ENCODE results near the gene CLEC3A.
"Not testable (repeated sequence)": the region's sequence is repeated elsewhere in the genome, so short reads cannot be mapped to it uniquely, and the experiment has no call there.

CLEC3A gene

DNA sequence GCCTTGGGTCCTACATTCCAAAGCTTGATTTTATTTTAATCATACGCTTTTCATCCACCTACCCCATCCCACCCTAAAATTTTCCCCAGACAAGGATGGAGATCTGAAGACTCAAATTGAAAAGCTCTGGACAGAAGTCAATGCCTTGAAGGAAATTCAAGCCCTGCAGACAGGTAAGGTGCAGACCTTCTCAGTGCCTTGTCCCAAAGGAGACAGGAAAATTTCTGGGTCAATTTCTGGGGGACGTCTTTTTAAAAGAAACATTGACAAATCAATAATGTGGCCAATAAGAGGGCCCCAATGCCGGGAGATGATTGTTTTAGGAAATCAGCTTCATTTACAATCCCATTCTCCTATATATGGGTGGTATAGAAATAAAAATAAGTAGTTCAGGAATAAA lies 5.7 kb downstream of the CLEC3A start:
- no peak for DNase-seq (ENCODE audit: low read depth in 3 of 3)

DNA sequence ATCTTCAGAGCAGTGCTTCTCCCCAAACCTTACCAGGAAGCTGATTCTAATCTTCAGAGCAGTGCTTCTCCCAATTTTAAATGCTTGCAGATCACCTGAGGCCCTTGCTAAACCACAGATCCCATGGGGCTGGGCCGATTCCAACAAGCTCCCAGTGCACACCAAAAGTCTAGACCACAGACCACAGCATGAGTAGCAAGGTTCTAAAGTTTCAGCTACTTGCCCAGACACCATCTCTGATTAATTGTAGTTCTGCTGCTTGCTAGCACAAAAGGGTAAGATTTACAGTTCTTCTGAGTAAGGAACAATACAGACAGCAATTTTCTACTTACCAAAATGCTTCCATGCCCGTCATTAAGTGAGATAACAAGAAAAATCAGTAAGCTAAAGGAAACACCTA lies 12.2 kb downstream of the CLEC3A start:
- peak in 2 of 3 donors; percentile 3 to 4 for DNase-seq (ENCODE audit: low read depth in 3 of 3)

DNA sequence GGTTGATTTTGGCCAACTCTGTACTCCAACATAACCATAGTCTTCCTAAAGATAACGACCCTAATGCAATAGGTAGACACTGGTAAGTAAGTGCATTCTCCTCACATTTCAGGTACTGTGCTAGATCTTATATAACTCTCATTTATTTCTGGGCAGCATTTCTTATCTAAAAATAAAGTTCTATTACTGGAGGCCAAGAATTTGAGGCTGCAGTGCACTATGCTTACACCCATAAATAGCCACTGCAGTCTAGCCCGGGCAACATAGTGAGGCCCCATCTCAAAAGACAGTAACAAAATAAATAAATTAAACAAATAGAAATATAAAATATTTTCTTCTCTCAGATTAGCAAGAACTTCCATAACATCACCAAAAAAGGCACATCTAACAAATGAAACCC lies 12.7 kb downstream of the CLEC3A start:
- no peak for DNase-seq (ENCODE audit: low read depth in 3 of 3)

DNA sequence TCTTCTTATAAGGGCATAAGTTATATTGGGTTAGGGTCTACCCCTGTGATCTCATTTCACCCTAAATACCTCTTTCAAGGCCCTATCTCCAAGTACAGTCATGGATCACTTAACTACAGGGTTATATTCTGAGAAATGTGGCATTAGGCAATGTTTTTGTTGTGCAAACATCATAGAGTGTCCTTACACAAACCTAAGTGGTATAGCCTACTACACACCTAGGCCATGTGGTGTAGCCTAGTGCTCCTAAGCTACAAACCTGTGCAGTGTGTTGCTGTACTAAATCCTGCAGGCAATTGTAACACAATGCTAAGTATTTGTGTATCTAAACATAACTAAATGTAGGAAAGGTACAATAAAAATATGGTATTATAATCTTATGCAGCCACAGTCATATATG lies 18.0 kb downstream of the CLEC3A start:
- DNase-seq (ENCODE audit: low read depth in 3 of 3) = no peak

DNA sequence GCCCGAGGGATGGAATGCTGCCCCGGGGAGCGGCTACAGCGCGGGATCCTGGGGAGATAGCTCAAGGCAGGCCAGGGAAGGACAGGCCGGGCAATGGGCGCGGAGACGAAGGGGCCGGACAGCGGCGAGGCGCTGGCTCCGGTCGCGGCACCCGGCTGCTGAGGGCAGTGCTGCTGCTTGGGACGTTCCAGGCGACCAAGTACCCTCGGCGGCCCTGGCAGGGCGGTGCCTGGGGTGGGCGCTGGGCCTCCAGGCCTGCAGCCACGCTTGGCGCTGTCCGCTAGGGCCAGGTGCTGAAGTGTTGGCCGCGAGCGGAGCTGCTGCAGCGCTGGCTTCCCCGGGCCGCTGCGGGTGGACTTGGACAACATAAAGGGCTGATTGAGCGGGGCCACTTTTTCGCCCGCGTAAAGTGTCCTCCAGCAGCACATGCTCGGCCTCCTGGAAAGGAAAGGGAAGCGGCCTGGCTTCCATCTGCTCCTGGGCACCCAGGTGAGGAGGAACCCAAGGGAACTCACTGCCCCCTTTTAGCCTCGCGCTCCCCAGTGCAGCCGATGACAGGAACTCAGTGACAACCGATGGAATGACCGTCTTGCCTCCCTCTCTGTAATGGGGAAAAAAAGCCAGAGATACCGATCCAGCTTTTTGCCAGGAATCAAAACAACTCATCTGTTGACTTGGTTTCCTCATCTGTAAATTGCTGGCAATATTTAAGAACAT lies 23.7 kb downstream of the CLEC3A start:
- DNase-seq (ENCODE audit: low read depth in 3 of 3) = peak in 2 of 3 donors; percentile 3 to 7

DNA sequence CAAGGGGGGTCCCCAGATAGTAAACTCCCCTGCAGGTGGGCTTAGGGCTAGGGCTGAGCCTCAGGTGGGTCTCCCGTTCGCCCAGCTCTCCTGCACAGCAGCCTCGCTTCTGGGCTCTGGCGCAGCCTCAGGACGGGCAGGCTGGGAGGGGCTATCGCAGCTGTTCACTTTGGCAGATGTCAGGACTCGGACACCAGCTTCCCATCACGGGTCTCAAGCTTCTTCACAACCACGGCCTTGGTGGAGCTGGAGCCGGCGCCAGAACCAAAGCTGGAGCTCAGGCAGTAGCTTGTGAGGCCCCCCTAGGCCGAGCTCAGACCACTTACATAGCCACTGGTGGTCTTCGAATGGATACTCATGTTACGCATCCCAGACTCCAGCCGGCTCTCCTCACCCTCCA lies 26.0 kb downstream of the CLEC3A start:
- no peak for DNase-seq (ENCODE audit: low read depth in 3 of 3)

DNA sequence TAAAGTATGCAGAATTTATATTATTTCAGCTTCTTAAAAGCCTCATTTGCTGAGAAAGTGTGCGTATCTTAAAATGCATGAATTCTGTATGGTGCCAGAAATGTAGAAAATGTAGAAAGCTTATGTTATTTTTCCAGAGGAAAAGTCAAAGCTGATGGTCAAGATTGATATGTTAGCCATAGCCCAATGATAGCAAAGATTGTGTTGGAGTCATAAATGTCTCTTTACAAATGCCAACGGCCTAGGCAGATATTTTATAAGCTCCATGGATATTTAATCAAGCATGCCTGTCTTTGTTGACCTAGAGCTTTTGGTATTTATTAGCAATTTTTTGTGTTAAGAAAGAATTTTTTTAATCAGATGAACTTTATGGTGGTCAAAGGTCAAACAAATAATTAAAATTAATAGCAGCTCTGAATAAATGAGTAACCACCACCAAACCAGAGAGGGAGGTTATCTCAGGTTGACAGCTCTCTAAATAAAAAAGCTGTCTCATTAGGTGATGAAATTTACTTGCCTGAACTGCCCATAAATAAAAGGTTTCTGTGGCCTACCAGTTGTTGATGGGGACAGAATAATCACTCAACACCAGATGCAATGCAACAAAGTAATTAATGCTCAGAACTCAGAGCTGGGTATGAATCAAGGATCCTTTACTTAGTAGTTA lies 28.5 kb downstream of the CLEC3A start:
- DNase-seq (ENCODE audit: low read depth in 3 of 3) = no peak

DNA sequence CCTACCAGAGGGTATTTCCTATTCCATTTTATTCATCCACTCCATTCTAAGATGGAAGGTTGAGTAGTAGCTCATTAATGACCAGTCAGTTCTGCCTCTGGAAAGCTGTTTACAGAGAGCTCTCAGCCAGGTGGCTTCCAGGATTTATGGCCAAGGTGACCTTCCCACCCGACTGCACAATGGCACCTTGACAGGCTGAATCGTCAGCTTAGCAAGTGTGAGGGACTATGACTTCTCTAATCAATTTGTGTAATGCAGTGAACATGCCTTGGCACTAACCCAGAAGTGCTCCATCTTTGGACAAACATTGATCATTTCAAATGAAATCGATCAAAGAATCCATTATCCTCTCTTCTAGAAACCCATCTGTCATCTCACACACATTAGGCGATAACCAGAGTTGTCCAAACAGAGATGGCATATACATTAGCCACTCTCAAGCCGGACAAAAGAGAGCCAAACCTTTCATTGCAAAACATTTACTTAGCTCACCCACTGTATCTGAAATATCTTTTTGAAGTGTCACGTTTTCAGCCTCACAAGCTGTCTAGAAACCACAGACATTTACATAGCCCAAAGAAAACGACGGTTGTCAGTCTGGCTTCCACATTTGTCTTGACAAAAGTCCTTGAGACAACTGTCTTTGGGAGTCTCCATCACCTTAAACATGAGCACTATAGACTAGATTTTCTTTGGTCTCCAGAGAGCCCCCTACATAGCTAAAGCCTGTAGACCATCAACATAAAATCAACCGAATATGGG lies 35.6 kb downstream of the CLEC3A start:
- DNase-seq (ENCODE audit: low read depth in 3 of 3) = no peak

DNA sequence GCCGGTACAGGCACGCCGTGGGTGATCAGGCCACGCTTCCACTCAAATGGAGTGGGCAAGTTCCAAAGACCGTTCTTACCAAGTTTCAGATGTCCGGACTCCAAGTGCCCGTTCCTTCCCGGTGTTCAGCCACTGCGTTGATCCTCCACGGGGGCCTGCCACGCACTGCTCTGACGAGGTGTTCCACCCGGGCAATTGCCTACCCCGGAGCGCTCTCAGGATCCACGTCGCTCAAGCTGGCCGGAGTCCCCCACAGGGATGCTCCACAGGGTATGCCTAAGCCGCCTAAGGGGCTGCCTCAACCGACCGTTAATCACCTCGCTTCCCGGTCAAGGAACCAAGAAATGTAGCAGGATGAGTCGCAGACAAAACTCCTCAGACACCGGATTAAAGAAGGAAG lies 37.5 kb downstream of the CLEC3A start:
- DNase-seq (ENCODE audit: low read depth in 3 of 3) = not testable (repeated sequence)

DNA sequence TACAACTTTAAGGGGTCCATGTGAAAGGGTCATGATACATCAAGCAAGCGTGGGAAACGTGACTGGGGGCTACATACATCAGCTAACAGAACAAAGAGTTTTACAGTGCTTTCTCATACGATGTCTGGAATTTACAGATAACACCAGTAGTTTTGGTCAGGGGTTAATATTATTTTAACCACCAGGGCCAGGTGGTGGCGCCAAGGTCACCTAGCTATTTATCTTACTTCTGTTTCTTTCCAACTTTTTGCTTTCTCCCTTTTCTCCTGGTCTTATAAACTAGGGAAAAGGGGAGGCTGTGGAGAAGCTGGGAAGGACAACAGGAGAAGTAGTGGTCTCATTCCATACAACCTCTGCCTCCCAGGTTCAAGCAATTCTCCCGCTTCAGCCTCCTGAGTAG lies 37.9 kb downstream of the CLEC3A start:
- DNase-seq (ENCODE audit: low read depth in 3 of 3) = no peak

DNA sequence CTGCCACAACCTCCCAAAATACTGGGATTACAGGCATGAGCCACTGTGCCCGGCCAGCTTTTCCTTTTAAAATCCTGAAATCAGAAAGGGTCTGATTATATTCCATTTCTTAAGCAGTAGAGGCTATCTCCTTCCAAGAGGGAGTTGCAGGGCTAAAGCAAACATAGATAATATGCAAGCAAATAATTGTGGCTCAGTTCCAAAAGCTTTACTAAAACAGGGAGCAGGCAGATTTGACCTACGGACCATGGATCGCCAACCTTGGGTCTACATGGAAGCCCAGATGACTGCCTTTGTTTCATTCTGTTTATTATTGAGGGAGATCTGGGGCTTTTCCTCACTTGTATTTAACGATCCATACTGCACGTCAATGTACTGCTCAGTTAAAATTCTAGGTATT lies 38.5 kb downstream of the CLEC3A start:
- no peak for DNase-seq (ENCODE audit: low read depth in 3 of 3)

DNA sequence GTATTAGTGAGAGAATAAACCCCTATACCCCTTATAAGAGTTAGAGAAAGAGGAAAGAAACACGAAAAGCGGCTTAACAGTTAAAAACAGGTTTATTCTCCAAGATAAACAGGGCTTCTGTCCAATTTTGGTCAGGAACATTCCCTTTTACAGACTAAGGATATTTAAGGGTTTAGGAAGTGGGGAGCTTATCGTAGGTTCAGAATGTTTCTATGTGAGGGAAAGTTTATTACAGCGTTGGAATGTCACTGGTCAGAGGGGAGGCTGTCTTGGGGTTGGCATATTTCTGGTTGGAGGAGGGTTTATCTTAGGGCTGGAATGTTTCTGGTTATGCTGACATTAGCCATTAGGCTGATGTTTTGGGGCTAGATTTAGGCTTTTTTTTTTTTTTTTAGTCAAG lies 43.0 kb downstream of the CLEC3A start:
- no peak for DNase-seq (ENCODE audit: low read depth in 3 of 3)

DNA sequence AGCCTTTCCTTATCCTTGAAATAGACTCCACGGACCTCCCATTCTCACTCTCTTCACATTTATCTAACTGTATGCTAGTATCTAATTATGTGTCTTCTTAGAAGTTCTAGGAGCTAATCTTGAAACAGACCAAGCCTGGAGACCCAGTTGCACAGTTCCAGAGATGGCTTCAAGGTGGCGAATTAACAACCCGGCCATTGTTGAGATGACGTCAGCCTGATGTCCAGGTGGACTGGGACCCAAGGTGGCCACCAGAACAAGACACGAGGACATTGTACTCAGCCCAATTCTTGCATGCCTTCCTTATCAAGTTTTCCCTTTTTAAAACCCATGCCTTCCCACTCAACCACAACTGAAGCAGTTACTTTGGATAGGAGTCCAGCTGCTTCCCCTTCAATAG lies 47.6 kb downstream of the CLEC3A start:
- DNase-seq (ENCODE audit: low read depth in 3 of 3) = no peak

DNA sequence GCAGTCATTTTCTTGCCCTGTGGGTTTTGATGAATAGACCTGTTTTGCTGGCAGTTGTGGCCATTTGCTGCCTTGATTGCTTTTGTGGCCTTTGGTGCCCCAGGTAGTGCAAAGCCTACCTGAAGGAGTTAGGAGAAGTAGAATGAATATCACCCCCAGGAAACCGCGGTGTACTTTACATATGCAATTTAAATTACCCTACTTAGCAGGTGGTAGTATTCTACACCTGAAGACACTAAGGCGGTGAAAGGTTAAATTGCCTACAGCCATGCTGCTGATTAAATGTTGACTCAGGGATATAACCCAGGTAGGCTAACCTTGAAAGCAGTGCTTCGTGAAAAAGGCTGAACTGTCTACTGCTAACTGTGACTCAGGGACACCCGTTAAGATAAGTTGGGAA lies 49.9 kb downstream of the CLEC3A start:
- no peak for DNase-seq (ENCODE audit: low read depth in 3 of 3)

DNA sequence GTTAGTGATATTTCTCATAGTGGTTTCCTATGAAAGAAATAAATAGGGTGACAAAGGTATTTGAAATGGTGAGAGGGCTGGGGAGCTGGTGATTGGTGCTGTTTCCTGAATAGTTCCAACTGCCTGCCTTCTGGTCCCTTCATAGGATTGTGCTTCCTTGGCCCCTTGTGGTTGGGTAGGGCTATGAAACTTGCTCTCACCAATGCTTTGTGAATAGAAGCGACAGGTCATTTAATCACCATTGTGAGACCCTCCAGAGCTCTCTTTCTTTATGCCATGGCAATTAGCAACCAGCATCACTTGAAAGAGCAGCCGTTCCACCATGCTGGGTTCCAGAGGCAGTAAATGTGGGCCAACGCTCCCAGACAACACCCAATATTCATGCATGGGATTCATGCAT lies 53.5 kb downstream of the CLEC3A start:
- DNase-seq (ENCODE audit: low read depth in 3 of 3) = no peak

DNA sequence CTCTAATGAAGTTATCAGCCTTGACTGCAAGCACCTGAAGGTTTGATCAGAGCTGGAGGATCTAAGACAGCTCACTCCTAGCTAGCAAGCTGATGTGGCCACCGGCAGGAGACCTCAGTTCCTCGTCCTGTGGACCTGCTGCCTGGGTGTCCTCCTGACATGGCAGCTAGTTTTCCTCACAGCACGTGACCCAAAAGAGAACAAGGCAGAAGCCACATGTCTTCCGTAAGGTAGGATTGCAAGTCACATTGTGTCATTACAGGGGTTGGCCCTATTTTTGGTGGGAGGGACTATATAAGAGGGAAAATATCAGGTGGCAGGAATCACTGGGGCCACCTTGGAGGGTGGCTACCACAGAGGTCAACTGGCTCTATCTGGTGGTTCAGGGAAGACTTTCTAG lies 59.0 kb downstream of the CLEC3A start:
- DNase-seq (ENCODE audit: low read depth in 3 of 3) = no peak
